Spleen (tissue), 11 donors: Measurements from ENCODE around the gene NUP107. TPM values are rescaled to one million over a fixed set of nuclear protein-coding genes. Genes with fewer than 3 reads are reported as not detected.
A peak's percentile ranks its signal among the peaks of the same experiment; 100 is the strongest.

Experiments used
- DNase-seq: peaks from one replicate; pipeline ENCODE4 v3.0.0-alpha.2; 2020
- H3K27ac ChIP-seq, 8 donors: fragments of 200-600 bp; sonication (generic) in 7 of 8; 1 replicate in 4 of 8; 2 replicates in 4 of 8; pipeline versions ENCODE4 v1.5.0 to v1.8.0; 2016 to 2021; ENCODE audit warnings: inconsistent platforms in 4 of 8, mild to moderate bottlenecking in 4 of 8, moderate library complexity in 1 of 8
- H3K27me3 ChIP-seq, 7 donors: fragments of 200-600 bp; sonication (generic) in 6 of 7; replicated peaks in 1 of 7; 1 replicate in 4 of 7; 2 replicates in 3 of 7; pipeline versions ENCODE4 v1.5.0 to v1.8.0; 2016 to 2021; ENCODE audit warnings: inconsistent platforms in 3 of 7, mild to moderate bottlenecking in 1 of 7
- H3K36me3 ChIP-seq, 6 donors: fragments of 200-600 bp; sonication (generic) in 5 of 6; 1 replicate in 4 of 6; 2 replicates in 2 of 6; pipeline versions ENCODE4 v1.5.0 to v1.8.0; 2016 to 2021; ENCODE audit warnings: inconsistent platforms in 2 of 6
- H3K4me1 ChIP-seq, 6 donors: fragments of 200-600 bp; sonication (generic) in 5 of 6; 1 replicate in 3 of 6; 2 replicates in 3 of 6; pipeline versions ENCODE4 v1.5.0 to v1.8.0; 2016 to 2021; ENCODE audit warnings: inconsistent platforms in 3 of 6
- H3K4me3 ChIP-seq, 8 donors: fragments of 200-600 bp; sonication (generic) in 7 of 8; 1 replicate in 4 of 8; 2 replicates in 4 of 8; pipeline versions ENCODE4 v1.5.0 to v1.8.0; 2016 to 2021; ENCODE audit warnings: inconsistent platforms in 4 of 8, mild to moderate bottlenecking in 4 of 8, moderate library complexity in 2 of 8
- H3K9me3 ChIP-seq, 8 donors: fragments of 200-600 bp; sonication (generic) in 7 of 8; 1 replicate in 4 of 8; 2 replicates in 4 of 8; pipeline versions ENCODE4 v1.5.0 to v1.8.0; 2016 to 2021; ENCODE audit warnings: inconsistent platforms in 4 of 8
- CTCF ChIP-seq, 11 experiments: fragments of 200-600 bp in 7 of 11; fragments of 450-650 bp in 4 of 11; sonication (generic) in 4 of 11; IDR thresholded peaks in 8 of 11; conservative IDR thresholded peaks in 3 of 11; 1 replicate in 7 of 11; 2 replicates in 4 of 11; pipeline versions ENCODE4 v1.4.0 to v1.8.0; 2016 to 2021; ENCODE audit warnings: antibody characterized with exemption in 11 of 11, inconsistent platforms in 4 of 11, mild to moderate bottlenecking in 1 of 11
- POLR2A ChIP-seq, 3 donors: fragments of 450-650 bp; IDR thresholded peaks; one replicate each; pipeline ENCODE4 v1.5.1; 2017; ENCODE audit warnings: antibody characterized with exemption in 3 of 3, mild to moderate bottlenecking in 1 of 3
- POLR2AphosphoS5 ChIP-seq, 3 donors: sonication (generic); formaldehyde crosslinking; IDR thresholded peaks; one replicate each; pipeline ENCODE4 v1.5.1; 2017; ENCODE audit warnings: antibody characterized with exemption in 3 of 3
- WGBS, 5 donors: extraction: QIAGEN DNeasy Blood & Tissue Kit in 3 of 5; methylation state at CpG; one replicate each; pipeline versions ENCODE4 v1.1.5 to v1.1.7; 2013 to 2018; 5-methylcytosine and 5-hydroxymethylcytosine counted together
- intact Hi-C: fragments of 100-400 bp; cut with DNase I; formaldehyde crosslinking; loops from one replicate; pipeline ENCODE4 v1.15.0; 2023; ENCODE audit warnings: low total_unique reads
- polyA plus RNA-seq, 3 donors: library from polyadenylated mRNA; stranded (reverse); fragments of 200-250 nt; gene quantifications; one replicate each; pipeline ENCODE4 v1.2.1, GENCODE V29; 2013
- total RNA-seq, 7 donors: library from RNA; depleted of rRNA in 3 of 7; stranded (reverse); fragments of >200 nt in 3 of 7; fragmentation: NEBNext Ultra II Directional in 4 of 7; extraction: Animal tissue kit (Norgen Biotek cat#: 25700) in 4 of 7; gene quantifications; one replicate each; pipeline versions ENCODE4 v1.1.0 to v1.2.1, GENCODE V29; 2016 to 2021
- donor health status: healthy with polysubstance abuse.
- donor health status: DM: no; HTN: no; CAD: no; lungs with moderate emphysema.
- donor health status: DM: no; HTN: no; CAD: no.
- donor health status: Bipolar disorder and iron deficiency.
- donor health status: healthy.
- donor health status: DM: no; HTN: no; CAD: no.
- donor health status: DM: yes; HTN: yes; CAD: no.

The NUP107 gene
- total and polyA plus RNA-seq, 10 donors = 19.7 to 61.4 (median 50.5) TPM

- no peak overlapping the region for H3K4me3 ChIP-seq
- no peaks in the 10 kb centered on the region for H3K27me3 ChIP-seq
- intact Hi-C loops = no loop called here
- no peaks in the 10 kb centered on the region for H3K9me3 ChIP-seq
- 92 to 96% (median 94%) methylated on average over 5 of the region's 5 CpGs for WGBS, 5 donors
- peak; percentile 34 for DNase-seq
- H3K36me3 ChIP-seq = peaks cover 0 to 13% (median 5%) of the 10 kb centered on the region in 6 donors
- H3K27ac ChIP-seq = no peak overlapping the region
- H3K4me1 ChIP-seq = peaks cover 0 to 22% (median 8%) of the 10 kb centered on the region in 6 donors
- TF ChIP-seq POLR2AphosphoS5 (IDR thresholded peaks at IDR 0.05) (no peak), POLR2A (IDR thresholded peaks at IDR 0.05) (no peak), CTCF (IDR thresholded peaks at IDR 0.05 in 8 of 11, conservative IDR thresholded peaks at IDR 0.05 in 3 of 11) (no peak)
These were observed 84.6 kb downstream of the NUP107 start for GRCh38 chr12:68771223-68771925.

- DNase-seq = no peak
- H3K4me3 ChIP-seq = peak overlapping the region in 1 of 8 donors; percentile 15
- H3K36me3 ChIP-seq = no peaks in the 10 kb centered on the region
- intact Hi-C loops = no loop called here
- peak overlapping the region in 5 of 8 donors; percentile 22 to 57 (median 41) for H3K27ac ChIP-seq
- peaks cover 0 to 22% (median 8%) of the 10 kb centered on the region in 6 donors for H3K4me1 ChIP-seq
- no peak for TF ChIP-seq CTCF (IDR thresholded peaks at IDR 0.05 in 8 of 11, conservative IDR thresholded peaks at IDR 0.05 in 3 of 11)
- no peak for TF ChIP-seq POLR2A (IDR thresholded peaks at IDR 0.05)
- TF ChIP-seq POLR2AphosphoS5 (IDR thresholded peaks at IDR 0.05) = no peak
- 30 to 46% (median 37%) methylated on average over 8 of the region's 8 CpGs for WGBS, 5 donors
- no peaks in the 10 kb centered on the region for H3K27me3 ChIP-seq
- H3K9me3 ChIP-seq = no peaks in the 10 kb centered on the region
These were observed 85.9 kb downstream of the NUP107 start for GRCh38 chr12:68772714-68773113.

- DNase-seq = no peak
- Histone ChIP-seq H3K36me3 (no peaks in the 10 kb centered on the region), H3K27me3 (no peaks in the 10 kb centered on the region), H3K4me3 (no peak overlapping the region), H3K9me3 (no peaks in the 10 kb centered on the region), H3K4me1 (peaks cover 0 to 22% (median 8%) of the 10 kb centered on the region in 6 donors), H3K27ac (peak overlapping the region in 3 of 8 donors; percentile 22 to 57 (median 53))
- no peak for TF ChIP-seq CTCF (IDR thresholded peaks at IDR 0.05 in 8 of 11, conservative IDR thresholded peaks at IDR 0.05 in 3 of 11)
- TF ChIP-seq POLR2A (IDR thresholded peaks at IDR 0.05) = no peak
- no peak for TF ChIP-seq POLR2AphosphoS5 (IDR thresholded peaks at IDR 0.05)
- intact Hi-C loops = no loop called here
- WGBS, 5 donors = 89 to 97% (median 94%) methylated on average over 5 of the region's 5 CpGs
These were observed 86.8 kb downstream of the NUP107 start for GRCh38 chr12:68773582-68773981.

- intact Hi-C loops = no loop called here
- H3K27ac ChIP-seq = no peak overlapping the region
- H3K4me3 ChIP-seq = no peak overlapping the region
- no peaks in the 10 kb centered on the region for H3K9me3 ChIP-seq
- H3K4me1 ChIP-seq = peaks cover 0 to 22% (median 8%) of the 10 kb centered on the region in 6 donors
- no peak for DNase-seq
- no peak for TF ChIP-seq CTCF (IDR thresholded peaks at IDR 0.05 in 8 of 11, conservative IDR thresholded peaks at IDR 0.05 in 3 of 11)
- H3K36me3 ChIP-seq = no peaks in the 10 kb centered on the region
- 87 to 94% (median 91%) methylated on average over 7 of the region's 7 CpGs for WGBS, 5 donors
- no peaks in the 10 kb centered on the region for H3K27me3 ChIP-seq
These were observed 88.4 kb downstream of the NUP107 start for GRCh38 chr12:68775121-68775630.
